HuH-7 (cell line): Measurements from ENCODE around the gene LAMP2.
"Not testable (repeated sequence)": the region's sequence is repeated elsewhere in the genome, so short reads cannot be mapped to it uniquely, and the experiment has no call there.

Experiments used
- DNase-seq: peaks from one replicate; pipeline ENCODE4 v3.0.0; 2011; ENCODE audit warnings: low spot score

LAMP2 gene

GRCh38 chrX:120468825-120469525, at the start of gene LAMP2:
Gene LAMP2 (minus strand): TSS chrX:120469296. CDS start chrX:120469169, 127 bp downstream.
- DNase-seq = peak; percentile 68

- no peak for DNase-seq
Observed at GRCh38 chrX:120517936-120518335, 48.8 kb upstream of the LAMP2 start.

DNA sequence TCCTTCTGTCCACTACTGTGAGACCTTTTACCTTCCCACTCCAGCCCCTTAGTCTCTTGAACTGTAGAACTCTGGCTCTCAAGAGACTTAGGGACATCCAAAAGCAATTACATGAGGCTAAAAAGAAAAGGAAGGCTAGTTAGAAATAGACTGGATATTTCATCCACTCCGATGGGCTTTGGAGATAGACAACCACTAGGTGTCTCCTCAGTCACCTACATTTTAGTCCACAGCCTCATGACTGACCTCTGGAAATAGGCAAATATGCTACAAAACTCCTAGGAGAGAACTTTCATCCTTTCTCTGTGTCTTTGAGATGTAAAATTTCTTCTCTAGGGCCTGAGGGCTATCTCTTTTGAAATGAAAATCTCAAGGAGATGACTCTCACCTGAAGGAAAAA, 45.1 kb upstream of the LAMP2 start:
- peak; percentile 34 for DNase-seq

GRCh38 chrX:120512627-120513026, 43.5 kb upstream of the LAMP2 start:
- no peak for DNase-seq

- no peak for DNase-seq
Observed at GRCh38 chrX:120512222-120512621, 43.1 kb upstream of the LAMP2 start.

GRCh38 chrX:120504569-120504968, 35.5 kb upstream of the LAMP2 start:
- no peak for DNase-seq

GRCh38 chrX:120499301-120500072, 30.4 kb upstream of the LAMP2 start:
- DNase-seq = no peak

DNA sequence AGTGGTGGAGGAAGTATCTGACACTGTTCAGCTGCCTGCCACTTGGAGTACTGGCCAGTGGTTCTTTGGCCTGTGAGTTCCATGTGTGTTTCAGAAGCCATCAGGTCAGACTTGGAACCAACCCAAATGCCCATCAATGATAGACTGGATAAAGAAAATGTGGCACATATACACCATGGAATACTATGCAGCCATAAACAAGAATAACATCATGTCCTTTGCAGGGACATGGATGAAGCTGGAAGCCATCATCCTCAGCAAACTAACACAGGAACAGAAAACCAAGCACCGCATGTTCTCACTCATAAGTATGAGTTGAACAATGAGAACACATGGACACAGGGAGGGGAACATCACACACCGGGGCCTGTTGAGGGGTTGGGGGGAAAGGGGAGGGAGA, 21.0 kb upstream of the LAMP2 start:
- not testable (repeated sequence) for DNase-seq

GRCh38 chrX:120486786-120487185, 17.7 kb upstream of the LAMP2 start:
- DNase-seq = peak; percentile 38

- peak; percentile 33 for DNase-seq
Observed at GRCh38 chrX:120485638-120486520, 16.8 kb upstream of the LAMP2 start.

DNA sequence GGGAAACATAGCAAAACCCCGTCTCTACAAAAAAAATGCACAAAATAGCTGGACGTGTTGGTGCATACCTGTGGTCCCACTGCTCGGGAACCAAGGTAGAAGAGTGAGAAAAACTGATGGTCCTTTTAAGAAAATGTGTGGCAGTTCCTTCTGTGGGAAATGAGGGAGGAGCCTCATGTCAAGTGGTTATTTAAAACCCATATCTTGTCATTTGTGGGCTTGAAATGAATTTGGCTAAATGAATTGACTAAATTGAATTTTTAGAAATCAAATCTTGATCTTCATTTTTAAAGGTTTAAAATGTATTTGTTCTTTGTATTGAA, 16.2 kb upstream of the LAMP2 start:
- DNase-seq = no peak

DNA sequence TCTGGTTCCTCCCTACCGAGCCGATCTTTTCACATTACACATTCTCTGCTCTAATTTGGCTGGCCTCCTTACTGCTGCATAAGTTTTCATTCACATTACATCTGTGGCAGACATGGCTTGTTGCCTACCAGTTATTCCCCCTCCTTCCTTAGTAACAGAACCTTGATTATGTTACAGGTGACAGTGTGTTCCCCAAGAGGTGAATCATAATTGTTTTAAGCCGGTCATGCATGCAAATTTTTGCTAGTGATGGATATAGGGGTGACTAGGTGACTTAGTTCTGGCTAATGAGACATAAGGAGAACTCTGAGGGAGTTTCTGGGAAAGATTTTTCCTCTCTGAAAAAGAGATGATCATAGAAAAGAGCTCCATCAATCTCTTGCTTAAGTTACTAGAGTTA, 8.4 kb upstream of the LAMP2 start:
- no peak for DNase-seq

DNA sequence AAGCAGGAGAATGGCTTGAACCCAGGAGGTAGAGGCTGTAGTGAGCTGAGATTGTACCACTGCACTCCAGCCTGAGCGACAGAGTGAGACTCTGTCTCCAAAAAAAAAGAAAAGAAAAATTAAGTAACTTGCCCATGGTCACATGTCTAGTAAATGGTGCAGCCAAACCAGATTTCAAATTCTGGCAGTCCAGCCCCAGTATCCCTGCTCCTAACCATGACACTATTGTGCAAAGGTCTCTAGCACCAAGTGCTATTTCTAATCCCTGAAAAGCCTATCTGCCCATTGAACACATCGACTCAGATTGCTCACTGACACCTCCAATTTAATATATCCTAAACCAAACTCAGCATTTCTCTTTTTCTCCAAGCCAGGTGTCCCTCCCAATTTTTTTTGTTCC, 7.6 kb upstream of the LAMP2 start:
- DNase-seq = no peak

GRCh38 chrX:120475447-120475846, 6.4 kb upstream of the LAMP2 start:
- not testable (repeated sequence) for DNase-seq

DNA sequence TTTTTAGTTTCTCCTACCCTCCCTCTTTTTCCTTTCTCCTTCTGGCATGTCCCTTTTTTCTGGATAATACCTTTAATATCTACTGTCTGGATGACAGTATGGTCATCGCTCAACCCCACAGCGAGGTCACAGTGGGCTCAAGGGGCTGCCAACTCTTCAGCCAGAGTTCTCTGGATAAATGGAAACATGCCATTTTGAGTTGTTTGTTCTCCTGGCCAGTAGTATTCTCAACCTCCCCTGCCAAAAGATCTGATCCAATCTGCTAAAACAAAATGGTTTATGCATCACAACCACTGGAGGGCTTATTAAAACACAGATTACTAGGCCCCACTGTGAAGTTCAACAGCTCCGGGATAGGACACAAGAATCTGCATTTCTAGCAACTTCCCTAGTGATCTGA, 5.0 kb upstream of the LAMP2 start:
- DNase-seq = no peak

DNA sequence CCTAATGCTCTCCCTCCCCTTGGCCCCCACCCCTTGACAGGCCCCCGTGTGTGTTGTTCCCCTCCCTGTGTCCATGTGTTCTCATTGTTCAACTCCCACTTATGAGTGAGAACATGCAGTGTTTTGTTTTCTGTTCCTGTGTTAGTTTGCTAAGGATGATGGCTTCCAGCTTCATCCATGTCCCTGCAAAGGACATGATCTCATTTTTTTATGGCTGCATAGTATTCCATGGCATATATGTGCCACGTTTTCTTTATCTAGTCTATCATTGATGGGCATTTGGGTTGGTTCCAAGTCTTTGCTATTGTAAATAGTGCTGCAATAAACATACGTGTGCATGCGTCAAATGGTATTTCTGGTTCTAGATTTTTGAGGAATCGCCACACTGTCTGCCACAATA, 561 bp upstream of the LAMP2 start:
- not testable (repeated sequence) for DNase-seq

- no peak for DNase-seq
Observed at GRCh38 chrX:120468479-120468824, 644 bp downstream of the LAMP2 start.

GRCh38 chrX:120468071-120468470, 1.0 kb downstream of the LAMP2 start:
- DNase-seq = no peak

GRCh38 chrX:120464411-120464810, 4.7 kb downstream of the LAMP2 start:
- no peak for DNase-seq

GRCh38 chrX:120463241-120463640, 5.9 kb downstream of the LAMP2 start:
- DNase-seq = no peak

GRCh38 chrX:120462370-120462769, 6.7 kb downstream of the LAMP2 start:
- DNase-seq = no peak

DNA sequence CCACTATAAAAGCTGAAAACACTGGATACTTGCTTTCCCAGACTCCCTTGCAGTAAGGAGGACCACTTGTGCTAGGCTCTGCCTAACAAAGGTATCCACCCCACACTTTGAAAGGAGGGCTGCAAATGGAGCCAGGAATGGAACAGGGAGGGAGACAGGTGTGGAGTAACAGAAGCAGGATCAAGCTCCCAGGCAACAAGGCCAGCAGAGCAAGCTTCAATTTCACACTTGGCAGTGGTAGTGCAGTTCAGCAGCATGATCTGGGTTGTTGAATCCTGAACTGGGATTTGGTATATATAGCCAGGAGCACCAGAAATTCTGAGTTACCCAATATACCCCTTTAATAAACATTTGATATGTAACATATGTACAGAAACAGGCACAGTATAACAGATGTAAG, 9.8 kb downstream of the LAMP2 start:
- DNase-seq = no peak

GRCh38 chrX:120457766-120458180, 11.3 kb downstream of the LAMP2 start:
- no peak for DNase-seq
